RPMI7951 (cell line): ENCODE data around the gene ETF1. TPM values are rescaled to one million over a fixed set of nuclear protein-coding genes. Genes with fewer than 3 reads are reported as not detected.
A peak's percentile ranks its signal among the peaks of the same experiment; 100 is the strongest.

Source experiments
- DNase-seq: peaks from one replicate; pipeline ENCODE4 v3.0.0-alpha.2; 2012; ENCODE audit warnings: low read depth
- total RNA-seq: library from RNA; depleted of rRNA; stranded (reverse); fragments of >200 nt; shearing (Covaris generic); gene quantifications from 2 replicates; pipeline ENCODE4 v1.2.3, GENCODE V29; 2014; rRNA removed

ETF1 gene
- total RNA-seq, 1 experiment from 2014 or later, result 88.3 TPM

DNA sequence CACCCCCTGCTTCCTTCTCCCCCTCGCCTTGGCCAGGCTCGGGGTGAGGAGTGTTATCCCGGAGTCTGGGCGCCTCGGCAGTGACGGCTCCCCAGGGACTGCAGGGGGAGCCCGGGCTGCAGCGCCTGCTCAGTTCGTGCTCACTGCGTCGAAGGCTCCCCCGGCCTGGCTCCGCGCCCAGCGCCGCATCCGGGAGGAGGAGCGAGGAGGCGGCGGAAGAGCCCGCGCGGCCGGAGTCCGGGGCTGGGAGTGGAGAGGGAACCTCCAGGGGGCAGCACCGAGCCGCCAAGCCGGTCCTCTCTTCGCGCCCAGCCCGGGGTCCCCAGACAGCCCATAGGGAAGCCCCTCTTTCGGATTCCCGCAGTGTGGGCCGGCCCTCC lies 79.0 kb downstream of the ETF1 start:
- peak; percentile 91 for DNase-seq

DNA sequence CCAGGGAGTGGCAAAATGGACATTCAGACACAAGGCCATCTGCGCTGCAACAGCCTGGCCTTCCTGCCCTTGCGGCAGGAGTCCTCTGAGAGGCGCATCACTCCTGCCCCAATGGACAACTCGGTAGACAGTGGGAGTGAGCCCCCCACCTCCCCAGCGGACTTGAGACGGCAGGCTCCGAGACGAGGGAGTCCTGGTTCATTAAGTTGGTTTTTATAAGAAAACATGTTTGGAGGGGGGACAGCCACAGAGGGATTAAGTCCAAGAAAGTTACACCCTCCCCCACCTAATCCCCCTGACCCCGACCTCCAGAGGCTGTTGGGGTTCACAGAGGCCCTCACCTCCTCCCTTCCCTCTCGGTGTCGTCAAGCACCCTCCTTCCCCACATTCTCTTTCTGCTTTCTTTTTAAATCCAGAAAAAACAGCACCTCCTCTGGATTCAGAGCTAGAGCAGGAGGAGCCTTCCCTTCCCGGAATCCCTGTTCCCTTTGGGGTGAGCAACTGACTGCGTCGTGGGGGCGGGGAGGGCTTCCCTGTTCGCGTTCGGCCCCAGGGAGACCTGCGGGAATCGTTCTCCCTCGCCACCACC lies 79.5 kb downstream of the ETF1 start:
- DNase-seq, result peak; percentile 19

DNA sequence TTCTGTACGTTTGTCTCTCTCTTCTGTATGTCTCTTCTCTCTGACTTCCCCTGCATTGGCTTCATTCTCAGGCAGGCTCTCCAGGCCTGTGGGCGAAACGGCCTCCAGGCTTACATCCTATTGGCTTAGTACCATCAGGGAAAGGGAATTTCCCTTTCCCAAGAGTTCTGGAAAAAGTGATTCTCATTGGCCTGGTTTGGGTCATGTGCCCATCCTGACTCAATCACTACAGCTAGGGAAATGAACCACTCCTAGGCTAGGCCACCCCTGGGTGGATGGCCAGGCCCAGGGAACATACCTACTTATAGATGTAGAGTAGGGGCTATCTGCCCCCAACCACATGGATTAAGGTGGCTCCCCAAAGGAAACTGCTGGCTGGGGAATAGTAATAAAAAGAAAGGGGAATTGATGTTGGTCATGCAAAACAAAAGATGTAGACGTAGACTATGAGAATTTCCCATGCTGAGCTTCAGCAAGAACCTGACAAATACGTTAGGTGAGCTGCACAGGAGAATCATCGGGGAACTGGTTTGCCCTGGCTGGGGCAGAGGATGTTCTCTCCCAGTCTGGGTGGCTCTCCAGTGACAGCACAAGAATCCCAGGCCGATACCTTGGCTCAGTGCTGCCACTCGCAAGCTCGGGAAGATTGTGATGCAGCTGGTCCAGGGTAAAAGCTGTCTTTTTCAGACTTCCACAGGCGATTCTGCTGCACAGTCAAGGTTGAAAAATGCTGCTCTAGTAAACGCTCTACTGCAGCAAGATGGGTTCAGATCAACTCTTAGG lies 81.5 kb downstream of the ETF1 start:
- DNase-seq, result peak; percentile 85

DNA sequence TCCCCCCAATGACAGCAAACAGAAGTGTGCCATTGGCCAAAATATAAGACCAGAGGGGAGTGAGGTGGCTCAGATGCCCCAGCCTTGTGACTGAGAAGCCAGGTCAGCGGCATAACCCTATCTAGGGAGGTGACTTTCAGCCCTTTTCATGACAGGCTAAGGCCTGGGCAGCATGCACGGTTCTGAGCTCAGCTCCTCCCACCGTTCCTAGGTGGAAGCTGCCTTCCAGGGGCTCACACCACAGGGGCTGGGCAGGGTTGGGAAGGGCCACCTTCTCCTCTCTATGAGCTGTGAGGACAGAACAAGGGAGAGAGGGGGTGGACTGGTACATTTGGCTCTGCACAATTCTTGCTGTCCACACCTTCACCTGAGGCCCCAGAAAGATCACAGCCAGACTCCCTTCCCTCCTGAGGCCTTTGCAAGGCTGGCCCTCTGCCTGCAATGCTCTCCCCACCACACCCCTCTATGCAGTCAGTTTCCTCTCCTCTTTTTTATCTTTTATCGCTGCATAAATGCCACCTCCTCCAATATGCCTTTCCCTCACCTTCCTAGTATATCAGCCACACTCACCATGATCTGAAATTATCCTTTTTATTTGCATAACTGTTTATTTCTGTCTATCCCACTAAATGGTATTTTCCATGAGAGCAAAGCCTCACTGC lies 82.9 kb downstream of the ETF1 start:
- DNase-seq, result no peak

DNA sequence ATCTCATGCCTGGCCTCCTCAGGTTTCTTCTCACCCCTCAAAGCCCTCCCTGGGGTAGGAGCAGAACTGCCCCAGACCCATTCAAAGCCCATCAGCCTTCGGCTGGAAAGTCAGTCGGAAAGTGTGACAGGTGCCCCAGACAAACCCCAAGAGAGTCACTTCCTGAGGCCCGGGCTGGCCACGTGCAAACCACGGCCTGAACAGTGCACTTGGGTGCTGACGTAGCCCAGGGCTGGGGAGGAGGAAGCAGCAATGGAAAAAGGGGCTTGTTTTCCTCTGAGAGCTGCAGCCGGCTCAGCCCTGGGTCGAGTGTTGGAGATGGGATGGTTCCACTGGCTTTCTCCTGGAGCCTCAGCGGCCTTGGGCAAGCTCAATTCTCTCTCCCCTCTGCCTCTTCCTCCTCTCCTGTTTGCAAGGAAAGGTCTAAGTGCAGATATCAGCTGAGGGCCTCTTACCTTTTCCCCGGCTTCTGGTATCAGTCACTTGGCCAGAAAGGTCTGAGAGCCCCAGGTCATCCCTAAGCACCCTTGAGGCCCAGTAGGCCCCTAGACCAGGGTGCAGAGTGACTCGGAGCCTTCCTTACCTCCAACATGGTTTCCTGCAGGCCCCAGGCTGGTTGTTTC lies 83.6 kb downstream of the ETF1 start:
- no peak for DNase-seq

DNA sequence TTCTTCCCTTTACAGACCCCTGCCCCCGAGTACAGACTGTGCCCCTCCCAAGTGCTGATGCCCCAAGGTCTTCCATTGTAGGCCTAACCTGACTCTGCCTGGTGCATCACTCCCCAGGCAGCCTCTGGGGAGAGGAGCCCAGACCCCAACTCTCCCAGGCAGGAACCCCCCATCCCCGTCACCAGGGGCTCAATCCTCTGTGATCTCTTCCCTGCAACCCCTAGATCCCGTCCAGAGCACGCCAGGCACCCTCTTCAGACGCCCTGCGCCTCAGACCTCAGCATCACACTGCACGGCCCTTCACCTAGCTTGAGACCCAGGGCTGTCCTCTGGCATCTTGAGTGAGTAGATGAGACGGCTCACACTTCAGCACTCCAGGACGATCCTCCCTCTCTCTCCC lies 84.2 kb downstream of the ETF1 start:
- no peak for DNase-seq

DNA sequence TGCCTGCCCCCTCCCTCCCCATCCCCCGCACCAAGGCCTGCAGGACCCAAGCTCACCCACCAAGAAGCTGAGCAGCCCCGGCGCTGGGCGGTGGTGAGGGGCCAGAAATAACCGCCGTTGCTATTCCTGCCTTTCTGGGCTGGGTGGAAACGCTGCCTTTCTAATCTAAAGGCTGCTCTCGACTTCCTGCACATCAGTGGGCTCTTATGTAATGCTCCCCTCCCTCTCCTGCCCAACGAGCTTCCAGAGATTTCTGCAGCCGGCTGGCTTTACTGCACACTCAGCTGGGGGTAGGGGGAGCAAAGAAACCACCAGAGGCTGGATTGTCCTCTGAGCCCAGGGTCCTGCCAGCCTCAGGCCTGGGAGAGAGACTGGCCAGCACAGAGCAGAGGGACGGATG lies 84.7 kb downstream of the ETF1 start:
- no peak for DNase-seq

DNA sequence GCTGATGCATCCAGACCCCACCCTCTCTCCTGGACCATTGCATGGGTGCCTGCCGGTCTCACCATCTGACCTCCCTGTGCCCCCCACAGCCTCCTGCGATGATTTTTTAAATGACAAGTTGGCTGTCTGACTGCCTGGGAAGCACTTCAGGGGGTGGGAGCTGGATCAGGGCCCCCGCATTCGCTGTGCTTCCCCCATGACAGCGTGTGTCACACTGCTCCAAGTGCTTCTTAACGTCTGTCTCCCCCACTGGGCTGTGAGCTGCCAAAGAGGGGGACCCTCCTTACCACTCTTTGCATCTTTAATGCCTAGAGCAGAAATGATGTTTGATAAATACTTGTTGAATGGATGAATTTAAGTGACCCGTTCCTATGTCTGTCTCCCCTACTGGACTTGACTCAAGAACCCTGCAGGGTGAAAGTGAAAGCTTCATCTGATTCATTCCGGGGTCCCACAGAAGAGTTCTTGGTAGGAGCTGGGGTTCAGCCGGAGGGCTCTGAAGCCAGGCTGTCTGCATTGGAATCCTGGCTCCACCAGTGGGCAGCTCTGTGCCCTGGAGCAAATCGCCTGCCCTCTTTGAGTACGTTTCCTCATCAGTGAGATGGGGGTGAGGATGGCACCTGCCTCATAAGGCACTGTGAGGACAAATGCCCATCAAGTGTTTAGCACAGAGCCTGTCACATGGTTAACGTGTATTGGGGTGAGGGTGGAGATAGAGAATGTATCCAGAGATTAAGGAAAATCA lies 85.3 kb downstream of the ETF1 start:
- DNase-seq, result no peak

Other genes with a start within 250 kb of the ETF1 start
- 24.4 and 28.3 TPM in 2 replicates for gene CDC25C, start 211.4 kb downstream of the ETF1 start, total RNA-seq
- 34.8 and 35.1 TPM in 2 replicates for gene FAM53C, start 205.0 kb downstream of the ETF1 start, total RNA-seq
- gene KDM3B, start 190.6 kb downstream of the ETF1 start, total RNA-seq, result 20.7 and 24.0 TPM in 2 replicates
- 5.5 and 10.3 TPM in 2 replicates for gene REEP2, start 104.2 kb downstream of the ETF1 start, total RNA-seq
- 1.1 and 1.7 TPM in 2 replicates for gene EGR1, start 77.8 kb downstream of the ETF1 start, total RNA-seq
- gene HSPA9, start 32.2 kb upstream of the ETF1 start, total RNA-seq, result 172 and 209 TPM in 2 replicates
- 243 and 244 TPM in 2 replicates for gene CTNNA1, start 210.2 kb upstream of the ETF1 start, total RNA-seq